Cardiac septum (tissue), 1 donor: ENCODE data around the gene CLEC16A. TPM values are rescaled to one million over a fixed set of nuclear protein-coding genes. Genes with fewer than 3 reads are reported as not detected.

Source experiments
- DNase-seq: peaks from one replicate; pipeline ENCODE4 v3.0.0-alpha.2; 2020; ENCODE audit warnings: low spot score
- intact Hi-C: fragments of 100-400 bp; cut with DNase I; formaldehyde crosslinking; loops from one replicate; pipeline ENCODE4 v1.14.0; 2022
- total RNA-seq: library from RNA; stranded (reverse); fragmentation: NEBNext Ultra II Directional; extraction: Animal tissue kit (Norgen Biotek cat#: 25700); gene quantifications from one replicate; pipeline ENCODE4 v1.2.1, GENCODE V29; 2021
- donor health status: DM: no; HTN: no; CAD: no.

CLEC16A gene
- total RNA-seq, 1 donor from 2014 or later: 28.4 TPM

- intact Hi-C loops: no loop called here
These were observed 102.1 kb downstream of the CLEC16A start for GRCh38 chr16:11046382-11046931.

GRCh38 chr16:11047057-11047456 is 102.7 kb downstream of the CLEC16A start:
- intact Hi-C loops: no loop called here
- DNase-seq: no peak

More at GRCh38 chr16:11046382-11046931, 102.1 kb downstream of the CLEC16A start:
- DNase-seq: no peak

- DNase-seq: no peak
- intact Hi-C loops: no loop called here
These were observed 103.8 kb downstream of the CLEC16A start for GRCh38 chr16:11047939-11048800.

GRCh38 chr16:11049396-11050059 is 105.2 kb downstream of the CLEC16A start:
- intact Hi-C loops: no loop called here
- no peak for DNase-seq

- DNase-seq: no peak
- intact Hi-C loops: no loop called here
These were observed 106.2 kb downstream of the CLEC16A start for GRCh38 chr16:11050536-11050935.

GRCh38 chr16:11050944-11051343 is 106.6 kb downstream of the CLEC16A start:
- intact Hi-C loops: no loop called here
- no peak for DNase-seq

GRCh38 chr16:11051430-11051829 is 107.1 kb downstream of the CLEC16A start:
- no peak for DNase-seq
- intact Hi-C loops: no loop called here

GRCh38 chr16:11051879-11052808 is 107.8 kb downstream of the CLEC16A start:
- DNase-seq: no peak
- intact Hi-C loops: no loop called here

- intact Hi-C loops: no loop called here
- DNase-seq: no peak
These were observed 109.6 kb downstream of the CLEC16A start for GRCh38 chr16:11053916-11054460.

- no peak for DNase-seq
- intact Hi-C loops: no loop called here
These were observed 112.0 kb downstream of the CLEC16A start for GRCh38 chr16:11056090-11056992.

GRCh38 chr16:11056993-11057649 is 112.8 kb downstream of the CLEC16A start:
- DNase-seq: no peak
- intact Hi-C loops: no loop called here

- intact Hi-C loops: no loop called here
- DNase-seq: no peak
These were observed 113.5 kb downstream of the CLEC16A start for GRCh38 chr16:11057711-11058345.

- DNase-seq: no peak
- intact Hi-C loops: no loop called here
These were observed 114.5 kb downstream of the CLEC16A start for GRCh38 chr16:11058832-11059231.

- intact Hi-C loops: no loop called here
- no peak for DNase-seq
These were observed 115.2 kb downstream of the CLEC16A start for GRCh38 chr16:11059588-11059987.

GRCh38 chr16:11060364-11060763 is 116.0 kb downstream of the CLEC16A start:
- DNase-seq: no peak
- intact Hi-C loops: no loop called here

- intact Hi-C loops: no loop called here
- no peak for DNase-seq
These were observed 116.5 kb downstream of the CLEC16A start for GRCh38 chr16:11060842-11061241.

- intact Hi-C loops: no loop called here
- no peak for DNase-seq
These were observed 117.4 kb downstream of the CLEC16A start for GRCh38 chr16:11061629-11062270.
